ENCODE data around the gene CEP290.

DNA sequence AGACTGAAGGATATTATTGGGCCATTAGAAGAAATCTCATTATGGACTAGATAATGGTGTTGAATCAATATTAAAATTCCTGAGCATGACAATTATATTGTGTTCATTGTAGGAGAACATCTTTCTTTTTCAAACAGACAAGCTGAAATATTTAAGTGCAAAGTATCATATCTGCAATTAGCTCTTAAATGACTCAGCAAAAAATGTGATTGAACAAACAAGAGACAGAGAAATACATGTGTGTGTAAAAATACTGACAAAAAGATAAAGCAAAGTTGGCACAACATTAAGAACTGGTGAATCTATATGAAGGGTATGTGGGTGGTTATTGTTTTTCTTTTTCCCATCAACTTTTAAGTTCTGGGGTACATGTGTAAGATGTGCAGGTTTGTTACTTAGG, 9.5 kb downstream of the CEP290 start:
- TF ChIP-seq, protein P1, sequence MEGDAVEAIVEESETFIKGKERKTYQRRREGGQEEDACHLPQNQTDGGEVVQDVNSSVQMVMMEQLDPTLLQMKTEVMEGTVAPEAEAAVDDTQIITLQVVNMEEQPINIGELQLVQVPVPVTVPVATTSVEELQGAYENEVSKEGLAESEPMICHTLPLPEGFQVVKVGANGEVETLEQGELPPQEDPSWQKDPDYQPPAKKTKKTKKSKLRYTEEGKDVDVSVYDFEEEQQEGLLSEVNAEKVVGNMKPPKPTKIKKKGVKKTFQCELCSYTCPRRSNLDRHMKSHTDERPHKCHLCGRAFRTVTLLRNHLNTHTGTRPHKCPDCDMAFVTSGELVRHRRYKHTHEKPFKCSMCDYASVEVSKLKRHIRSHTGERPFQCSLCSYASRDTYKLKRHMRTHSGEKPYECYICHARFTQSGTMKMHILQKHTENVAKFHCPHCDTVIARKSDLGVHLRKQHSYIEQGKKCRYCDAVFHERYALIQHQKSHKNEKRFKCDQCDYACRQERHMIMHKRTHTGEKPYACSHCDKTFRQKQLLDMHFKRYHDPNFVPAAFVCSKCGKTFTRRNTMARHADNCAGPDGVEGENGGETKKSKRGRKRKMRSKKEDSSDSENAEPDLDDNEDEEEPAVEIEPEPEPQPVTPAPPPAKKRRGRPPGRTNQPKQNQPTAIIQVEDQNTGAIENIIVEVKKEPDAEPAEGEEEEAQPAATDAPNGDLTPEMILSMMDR (IDR thresholded peaks at IDR 0.05), result no peak
- no peak for TF ChIP-seq POLR2A (IDR thresholded peaks at IDR 0.05)
